H9 (cell line): ENCODE data around the gene PLCB1. TPM values are rescaled to one million over a fixed set of nuclear protein-coding genes. Genes with fewer than 3 reads are reported as not detected.

ENCODE experiments used
- DNase-seq: peaks from one replicate; pipeline ENCODE4 v3.0.0-alpha.2; 2017
- H2AFZ ChIP-seq: one replicate; pipeline ENCODE4 v1.6.1; 2013; ENCODE audit warnings: mild to moderate bottlenecking, low read length, control low read depth, moderate library complexity
- H2AK5ac ChIP-seq: 2 replicates; pipeline ENCODE4 v1.6.1; 2013; ENCODE audit warnings: low read length, control low read depth, mixed read lengths; ENCODE audit not compliant: insufficient read length
- H2BK120ac ChIP-seq: one replicate; pipeline ENCODE4 v1.6.1; 2013; ENCODE audit warnings: low read depth, mild to moderate bottlenecking, low read length, control low read depth, inconsistent platforms; ENCODE audit not compliant: poor library complexity, severe bottlenecking
- H2BK12ac ChIP-seq: 2 replicates; pipeline ENCODE4 v1.6.1; 2013; ENCODE audit warnings: low read length, control low read depth, mixed read lengths, low read depth; ENCODE audit not compliant: insufficient read length
- H2BK15ac ChIP-seq: 2 replicates; pipeline ENCODE4 v1.6.1; 2013; ENCODE audit warnings: low read depth, low read length, control low read depth
- H2BK20ac ChIP-seq: one replicate; pipeline ENCODE4 v1.6.1; 2013; ENCODE audit warnings: low read depth, mild to moderate bottlenecking, low read length, control low read depth, inconsistent platforms; ENCODE audit not compliant: poor library complexity, severe bottlenecking
- H2BK5ac ChIP-seq: 2 replicates; pipeline ENCODE4 v1.6.1; 2013; ENCODE audit warnings: low read length, control low read depth, mixed read lengths; ENCODE audit not compliant: insufficient read length
- H3K14ac ChIP-seq: 2 replicates; pipeline ENCODE4 v1.6.1; 2013; ENCODE audit warnings: low read length, control low read depth; ENCODE audit not compliant: insufficient read depth
- H3K18ac ChIP-seq: 2 replicates; pipeline ENCODE4 v1.6.1; 2013; ENCODE audit warnings: low read depth, mild to moderate bottlenecking, mixed read lengths, low read length, control low read depth; ENCODE audit not compliant: insufficient read length
- H3K23ac ChIP-seq: 2 replicates; pipeline ENCODE4 v1.6.1; 2013; ENCODE audit warnings: low read length, control low read depth, mixed read lengths, low read depth; ENCODE audit not compliant: insufficient read length
- H3K23me2 ChIP-seq: 2 replicates; pipeline ENCODE4 v1.6.1; 2013; ENCODE audit warnings: low read depth, mild to moderate bottlenecking, mixed read lengths, low read length, control low read depth; ENCODE audit not compliant: insufficient read length, poor library complexity, severe bottlenecking
- H3K27ac ChIP-seq: 2 replicates; pipeline ENCODE4 v1.5.1; 2013; ENCODE audit warnings: low read length, control low read depth, mixed read lengths, low read depth; ENCODE audit not compliant: insufficient read length
- H3K27me3 ChIP-seq: 2 replicates; pipeline ENCODE4 v1.6.1; 2013; ENCODE audit warnings: low read length, control low read depth, inconsistent platforms; ENCODE audit not compliant: insufficient read depth
- H3K4ac ChIP-seq: 2 replicates; pipeline ENCODE4 v1.6.1; 2013; ENCODE audit warnings: low read depth, mild to moderate bottlenecking, control low read depth, inconsistent platforms, low read length, moderate library complexity
- H3K4me1 ChIP-seq: 2 replicates; pipeline ENCODE4 v1.6.1; 2013; ENCODE audit warnings: low read length, control low read depth, inconsistent platforms; ENCODE audit not compliant: insufficient read depth
- H3K4me2 ChIP-seq: 2 replicates; pipeline ENCODE4 v1.6.1; 2013; ENCODE audit warnings: low read length, control low read depth, mixed read lengths; ENCODE audit not compliant: insufficient read length, insufficient read depth
- H3K56ac ChIP-seq: 2 replicates; pipeline ENCODE4 v1.6.1; 2013; ENCODE audit warnings: low read depth, mild to moderate bottlenecking, mixed read lengths, low read length, control low read depth; ENCODE audit not compliant: insufficient read length
- H3K79me1 ChIP-seq: 2 replicates; pipeline ENCODE4 v1.6.1; 2013; ENCODE audit warnings: low read depth, mild to moderate bottlenecking, moderate library complexity, low read length, control low read depth, inconsistent platforms; ENCODE audit not compliant: insufficient read depth, poor library complexity, severe bottlenecking
- H3K79me2 ChIP-seq: 2 replicates; pipeline ENCODE4 v1.6.1; 2013; ENCODE audit warnings: low read length, control low read depth, inconsistent platforms; ENCODE audit not compliant: insufficient read depth
- H3K9ac ChIP-seq: 2 replicates; pipeline ENCODE4 v1.6.1; 2013; ENCODE audit warnings: low read length, control low read depth, mixed read lengths; ENCODE audit not compliant: insufficient read length; ENCODE audit errors: extremely low read depth
- H3K9me3 ChIP-seq: one replicate; pipeline ENCODE4 v1.6.1; 2013; ENCODE audit warnings: low read depth, low read length, inconsistent platforms; ENCODE audit not compliant: control insufficient read depth
- H3T11ph ChIP-seq: one replicate; pipeline ENCODE4 v1.6.1; 2013; ENCODE audit warnings: mild to moderate bottlenecking, low read length, control low read depth, inconsistent platforms
- H4K20me1 ChIP-seq: one replicate; pipeline ENCODE4 v1.6.1; 2013; ENCODE audit not compliant: control insufficient read depth, insufficient read length, insufficient read depth
- H4K5ac ChIP-seq: 2 replicates; pipeline ENCODE4 v1.6.1; 2013; ENCODE audit warnings: low read depth, mild to moderate bottlenecking, mixed read lengths, low read length, control low read depth; ENCODE audit not compliant: insufficient read length
- H4K8ac ChIP-seq: replicated peaks from 2 replicates; pipeline ENCODE4 v1.6.1; 2013; ENCODE audit warnings: low read length, control low read depth, mixed read lengths, low read depth; ENCODE audit not compliant: insufficient read length
- H4K91ac ChIP-seq: 2 replicates; pipeline ENCODE4 v1.6.1; 2013; ENCODE audit warnings: low read depth, mild to moderate bottlenecking, moderate library complexity, mixed read lengths, low read length, control low read depth; ENCODE audit not compliant: insufficient read length
- H3K27ac Mint-ChIP-seq, 3 experiments: 2 replicates in 2 of 3; 3 replicates in 1 of 3; pipeline ENCODE4 v1.8.0; 2020 to 2021; ENCODE audit warnings: mixed read lengths in 3 of 3, mild to moderate bottlenecking in 1 of 3, moderate library complexity in 1 of 3
- H3K27me3 Mint-ChIP-seq: 2 replicates; pipeline ENCODE4 v1.8.0; 2021; ENCODE audit warnings: low read depth, mild to moderate bottlenecking, moderate library complexity, mixed read lengths
- H3K36me3 Mint-ChIP-seq, 3 experiments: 2 replicates in 2 of 3; 3 replicates in 1 of 3; pipeline ENCODE4 v1.8.0; 2020 to 2021; ENCODE audit warnings: low read depth in 3 of 3, mixed read lengths in 3 of 3; ENCODE audit not compliant: insufficient read depth in 1 of 3
- H3K4me1 Mint-ChIP-seq, 2 experiments: 2 replicates each; pipeline ENCODE4 v1.8.0; 2020; ENCODE audit warnings: mixed read lengths in 2 of 2
- H3K4me3 Mint-ChIP-seq, 2 experiments: 2 replicates in 1 of 2; 3 replicates in 1 of 2; pipeline ENCODE4 v1.8.0; 2020 to 2021; ENCODE audit warnings: mild to moderate bottlenecking in 2 of 2, mixed read lengths in 2 of 2, moderate library complexity in 1 of 2
- H3K9me3 Mint-ChIP-seq, 2 experiments: 2 replicates in 1 of 2; 3 replicates in 1 of 2; pipeline ENCODE4 v1.8.0; 2020; ENCODE audit warnings: mild to moderate bottlenecking in 2 of 2, mixed read lengths in 2 of 2, moderate library complexity in 1 of 2
- total RNA-seq: library from RNA; stranded (reverse); gene quantifications from 2 replicates; pipeline ENCODE4 v1.2.1, GENCODE V29; 2021
- TF ChIP-seq, protein P1 (sequence below): fragments of 200-600 bp; sonication (generic); conservative IDR thresholded peaks from 3 replicates; pipeline ENCODE4 v1.8.0; 2021; ENCODE audit warnings: antibody characterized with exemption, mild to moderate bottlenecking

PLCB1 gene
- total RNA-seq, 1 experiment from 2014 or later, result 11.5 TPM

DNA sequence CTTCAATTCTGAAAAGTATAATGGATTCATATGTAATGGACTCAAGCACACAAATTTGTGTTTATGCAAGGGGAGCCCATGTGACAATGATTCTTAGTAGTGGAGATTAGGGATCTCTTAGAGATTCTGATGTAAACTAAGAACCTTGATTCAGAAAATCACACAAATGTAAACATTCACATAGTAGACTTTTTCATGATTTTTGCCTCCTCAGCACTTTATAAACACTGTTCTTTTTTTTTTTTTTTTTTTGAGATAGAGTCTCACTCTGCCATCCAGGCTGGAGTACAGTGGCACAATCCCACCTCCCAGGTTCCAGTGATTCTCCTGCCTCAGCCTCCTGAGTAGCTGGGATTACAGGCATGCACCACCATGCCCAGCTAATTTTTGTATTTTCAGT, 766.8 kb downstream of the PLCB1 start:
- Histone ChIP-seq H2BK5ac (no peak overlapping the region), H4K20me1 (no peaks in the 10 kb centered on the region), H3K79me1 (no peaks in the 10 kb centered on the region), H3K27ac (no peak overlapping the region), H3K23ac (no peak overlapping the region), H3K4me2 (no peak overlapping the region), H3K4ac (no peak overlapping the region), H2BK12ac (no peak overlapping the region), H3K9ac (no peak overlapping the region), H3K79me2 (no peaks in the 10 kb centered on the region), H4K91ac (no peak overlapping the region), H3K9me3 (no peaks in the 10 kb centered on the region), H3K14ac (no peak overlapping the region), H2AK5ac (no peak overlapping the region), H4K8ac (no peak overlapping the region), H3K56ac (no peak overlapping the region), H3T11ph (no peak overlapping the region), H3K18ac (no peak overlapping the region), H2BK15ac (no peak overlapping the region), H3K27me3 (no peaks in the 10 kb centered on the region), H2BK20ac (no peak overlapping the region), H3K23me2 (no peaks in the 10 kb centered on the region), H3K4me1 (no peaks in the 10 kb centered on the region), H2BK120ac (no peak overlapping the region), H4K5ac (no peak overlapping the region), H2AFZ (no peak overlapping the region)
- H3K4me1 Mint-ChIP-seq, result peaks cover 14 to 16% of the 10 kb centered on the region in 2 experiments
- DNase-seq, result no peak
- H3K27ac Mint-ChIP-seq, result no peak overlapping the region
- TF ChIP-seq, protein P1, sequence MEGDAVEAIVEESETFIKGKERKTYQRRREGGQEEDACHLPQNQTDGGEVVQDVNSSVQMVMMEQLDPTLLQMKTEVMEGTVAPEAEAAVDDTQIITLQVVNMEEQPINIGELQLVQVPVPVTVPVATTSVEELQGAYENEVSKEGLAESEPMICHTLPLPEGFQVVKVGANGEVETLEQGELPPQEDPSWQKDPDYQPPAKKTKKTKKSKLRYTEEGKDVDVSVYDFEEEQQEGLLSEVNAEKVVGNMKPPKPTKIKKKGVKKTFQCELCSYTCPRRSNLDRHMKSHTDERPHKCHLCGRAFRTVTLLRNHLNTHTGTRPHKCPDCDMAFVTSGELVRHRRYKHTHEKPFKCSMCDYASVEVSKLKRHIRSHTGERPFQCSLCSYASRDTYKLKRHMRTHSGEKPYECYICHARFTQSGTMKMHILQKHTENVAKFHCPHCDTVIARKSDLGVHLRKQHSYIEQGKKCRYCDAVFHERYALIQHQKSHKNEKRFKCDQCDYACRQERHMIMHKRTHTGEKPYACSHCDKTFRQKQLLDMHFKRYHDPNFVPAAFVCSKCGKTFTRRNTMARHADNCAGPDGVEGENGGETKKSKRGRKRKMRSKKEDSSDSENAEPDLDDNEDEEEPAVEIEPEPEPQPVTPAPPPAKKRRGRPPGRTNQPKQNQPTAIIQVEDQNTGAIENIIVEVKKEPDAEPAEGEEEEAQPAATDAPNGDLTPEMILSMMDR, result no peak
- H3K4me3 Mint-ChIP-seq, result no peak overlapping the region
- peaks cover 27 to 28% of the 10 kb centered on the region in 2 experiments for H3K9me3 Mint-ChIP-seq
- H3K27me3 Mint-ChIP-seq, result no peaks in the 10 kb centered on the region; the same call in 1 of the 2 replicates
- peaks cover 19 to 23% (median 22%) of the 10 kb centered on the region in 3 experiments for H3K36me3 Mint-ChIP-seq
